A673 (cell line): Measurements from ENCODE around the gene SYT9. TPM values are rescaled to one million over a fixed set of nuclear protein-coding genes. Genes with fewer than 3 reads are reported as not detected.

ENCODE experiments used
- BruUV-seq: library from RNA; stranded (reverse); fragments of 400-500 nt; replicated peaks from 2 replicates; lab custom pipeline; 2021; lab: Mats Ljungman, UMichigan
- CTCF ChIA-PET: fragments of 300-600 bp; sonication (Branson Sonifier 250); formaldehyde crosslinking; loops from one replicate; lab custom pipeline; 2022; ENCODE audit warnings: antibody characterized with exemption; lab: Charles Lee
- POLR2A ChIA-PET: fragments of 300-600 bp; sonication (Branson Sonifier 250); formaldehyde crosslinking; loops from one replicate; lab custom pipeline; 2022; ENCODE audit warnings: antibody characterized with exemption; ENCODE audit not compliant: low non-redundant PET; lab: Charles Lee
- DNase-seq: peaks from one replicate; pipeline ENCODE4 v3.0.0-alpha.2; 2015; ENCODE audit warnings: low spot score
- H3K27ac ChIP-seq: fragments of 200-600 bp; sonication (generic); 2 replicates; pipeline ENCODE4 v1.5.1; 2016; ENCODE audit warnings: mixed run types, low read depth, mild to moderate bottlenecking, mixed read lengths, antibody characterized with exemption, low read length; ENCODE audit not compliant: poor library complexity, severe bottlenecking
- H3K27me3 ChIP-seq: fragments of 200-600 bp; sonication (generic); replicated peaks from 2 replicates; pipeline ENCODE4 v1.6.1; 2017; ENCODE audit warnings: mixed run types, low read depth, mild to moderate bottlenecking, mixed read lengths, antibody characterized with exemption, low read length; ENCODE audit not compliant: insufficient read depth, poor library complexity
- H3K36me3 ChIP-seq: fragments of 200-600 bp; sonication (generic); 2 replicates; pipeline ENCODE4 v1.6.1; 2016; ENCODE audit warnings: mixed run types, mild to moderate bottlenecking, mixed read lengths, antibody characterized with exemption, low read length; ENCODE audit not compliant: insufficient read depth, poor library complexity, severe bottlenecking
- H3K4me1 ChIP-seq: fragments of 200-600 bp; sonication (generic); 2 replicates; pipeline ENCODE4 v1.6.1; 2017; ENCODE audit warnings: mixed run types, mild to moderate bottlenecking, mixed read lengths, antibody characterized with exemption, low read length; ENCODE audit not compliant: insufficient read depth, poor library complexity, severe bottlenecking
- H3K4me3 ChIP-seq: fragments of 200-600 bp; sonication (generic); 2 replicates; pipeline ENCODE4 v1.5.1; 2016; ENCODE audit warnings: low read depth, mixed run types, mild to moderate bottlenecking, mixed read lengths, low read length; ENCODE audit not compliant: poor library complexity, severe bottlenecking
- H3K9me3 ChIP-seq: fragments of 200-600 bp; sonication (generic); 2 replicates; pipeline ENCODE4 v1.6.1; 2016; ENCODE audit warnings: mixed run types, low read depth, mild to moderate bottlenecking, mixed read lengths, antibody characterized with exemption, low read length; ENCODE audit not compliant: poor library complexity, severe bottlenecking
- CTCF ChIP-seq: fragments of 300-800, 200-600 bp; sonication (generic); conservative IDR thresholded peaks from 2 replicates; pipeline ENCODE4 v1.5.1; 2017; ENCODE audit warnings: low read depth, mild to moderate bottlenecking, antibody characterized with exemption, low read length, moderate library complexity, mixed read lengths
- EZH2 ChIP-seq: fragments of 200-600 bp; sonication (generic); IDR thresholded peaks from 2 replicates; pipeline ENCODE4 v1.6.1; 2017; ENCODE audit warnings: borderline replicate concordance, low read depth, mild to moderate bottlenecking, mixed read lengths, antibody characterized with exemption, low read length; ENCODE audit not compliant: poor library complexity, severe bottlenecking
- intact Hi-C: fragments of 100-400 bp; cut with micrococcal nuclease; formaldehyde crosslinking; loops from one replicate; pipeline ENCODE4 v1.10.0; 2022; ENCODE audit not compliant: unreplicated experiment
- total RNA-seq: library from RNA; stranded (reverse); gene quantifications from 2 replicates; pipeline ENCODE4 v1.2.3, GENCODE V29; 2021

Gene SYT9
- total RNA-seq, 1 experiment from 2014 or later, result not detected

DNA sequence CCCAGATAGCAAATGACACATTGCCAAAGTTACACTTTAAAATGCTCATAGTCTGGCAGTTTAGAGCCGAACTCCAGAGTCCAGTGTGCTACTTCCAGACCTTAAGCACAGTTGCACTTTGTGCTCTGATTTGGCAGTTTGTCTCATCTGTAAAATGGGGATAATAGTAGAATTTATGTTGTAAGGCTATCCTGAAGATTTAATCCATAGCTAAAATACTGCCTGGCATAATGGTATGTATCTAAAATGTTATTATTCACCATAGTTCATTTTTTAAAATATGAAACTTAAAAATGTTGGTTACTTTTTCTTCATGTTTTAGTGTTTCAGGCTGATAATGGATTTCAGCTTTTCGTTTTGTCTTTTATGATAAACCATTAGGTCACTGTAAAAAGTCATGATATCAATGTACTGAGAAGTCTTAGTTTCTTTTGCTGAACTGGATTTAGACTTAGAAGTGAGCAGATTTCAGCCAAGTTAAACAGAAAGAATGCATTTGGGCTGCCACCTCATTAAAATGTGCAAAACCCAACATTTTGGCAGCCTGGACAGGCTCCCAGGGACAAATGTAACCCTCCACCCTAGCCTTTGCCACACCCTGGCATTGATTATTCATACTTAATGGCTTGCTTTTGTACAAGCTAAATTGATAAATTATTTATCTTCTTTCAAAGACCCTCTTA lies 234.5 kb downstream of the SYT9 start:
- H3K27ac ChIP-seq, result no peak overlapping the region
- no peak overlapping the region for H3K4me3 ChIP-seq
- CTCF ChIA-PET, result no interaction called here
- POLR2A ChIA-PET, result no interaction called here
- no peaks in the 10 kb centered on the region for H3K4me1 ChIP-seq
- peaks cover 2% of the 10 kb centered on the region for H3K27me3 ChIP-seq
- H3K36me3 ChIP-seq, result no peaks in the 10 kb centered on the region
- no peaks in the 10 kb centered on the region for H3K9me3 ChIP-seq
- intact Hi-C loops, result no loop called here
- no peak for DNase-seq
- no TSS peak for BruUV-seq
- no peak for TF ChIP-seq EZH2
- no peak for TF ChIP-seq CTCF

GRCh38 chr11:7486781-7487140 lies 235.1 kb downstream of the SYT9 start:
- Histone ChIP-seq H3K36me3 (no peaks in the 10 kb centered on the region), H3K4me1 (no peaks in the 10 kb centered on the region), H3K27ac (no peak overlapping the region), H3K4me3 (no peak overlapping the region), H3K27me3 (peaks cover 2% of the 10 kb centered on the region), H3K9me3 (no peaks in the 10 kb centered on the region)
- ChIA-PET POLR2A (no interaction called here), CTCF (no interaction called here)
- DNase-seq, result no peak
- intact Hi-C loops, result no loop called here
- no TSS peak for BruUV-seq
- TF ChIP-seq EZH2 (no peak), CTCF (no peak)

- POLR2A ChIA-PET, result no interaction called here
- CTCF ChIA-PET, result no interaction called here
- no TSS peak for BruUV-seq
- Histone ChIP-seq H3K4me3 (no peak overlapping the region), H3K4me1 (no peaks in the 10 kb centered on the region), H3K36me3 (no peaks in the 10 kb centered on the region), H3K27ac (no peak overlapping the region), H3K27me3 (peaks cover 2% of the 10 kb centered on the region), H3K9me3 (no peaks in the 10 kb centered on the region)
- DNase-seq, result no peak
- TF ChIP-seq CTCF (no peak), EZH2 (no peak)
- intact Hi-C loops, result no loop called here
These were observed 235.7 kb downstream of the SYT9 start for GRCh38 chr11:7487360-7487759.
